HPDE6-E6E7 (cell line): Measurements from ENCODE around the gene PID1.

Source experiments
- DNase-seq: peaks from one replicate; pipeline ENCODE4 v3.0.0; 2011; ENCODE audit warnings: missing footprints; ENCODE audit errors: extremely low spot score

The PID1 gene

DNA sequence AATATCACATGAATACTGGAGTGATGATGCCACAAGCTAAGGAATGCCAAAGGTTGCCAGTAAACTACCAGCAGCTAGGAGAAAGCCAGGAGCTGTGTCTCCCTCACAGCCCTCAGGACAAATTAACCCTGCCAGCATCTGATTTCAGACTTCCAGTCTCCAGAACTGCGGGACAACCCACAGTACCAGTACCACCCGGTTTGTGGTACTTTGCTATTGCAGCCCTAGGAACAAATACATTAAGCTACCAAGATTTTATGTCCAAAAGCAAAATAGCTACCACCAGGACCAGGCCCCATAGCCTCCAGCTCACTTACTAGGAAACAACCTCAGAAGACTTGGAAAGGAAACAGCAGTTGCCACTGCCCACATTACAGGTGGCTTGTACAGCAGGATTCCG, 10.0 kb downstream of the PID1 start:
- DNase-seq, result no peak

DNA sequence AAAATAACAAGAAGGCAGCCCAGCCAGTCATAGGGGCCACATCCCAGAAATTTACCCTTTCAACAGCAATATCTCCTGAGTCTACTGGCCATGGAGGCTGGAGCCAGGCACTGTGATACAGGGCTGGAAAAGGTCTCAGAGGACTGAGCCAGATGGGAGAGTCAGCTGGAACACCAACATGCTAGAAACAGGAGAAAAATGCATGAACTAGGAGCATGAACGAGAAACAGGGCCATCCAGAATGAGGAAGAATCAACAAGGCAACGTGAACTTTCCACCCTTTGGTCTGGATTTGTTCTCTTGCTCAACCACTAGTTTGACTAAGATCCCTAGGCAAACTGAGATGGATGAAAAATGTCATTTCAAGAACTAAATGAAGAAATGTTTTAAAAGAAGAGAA, 13.1 kb downstream of the PID1 start:
- DNase-seq, result no peak

DNA sequence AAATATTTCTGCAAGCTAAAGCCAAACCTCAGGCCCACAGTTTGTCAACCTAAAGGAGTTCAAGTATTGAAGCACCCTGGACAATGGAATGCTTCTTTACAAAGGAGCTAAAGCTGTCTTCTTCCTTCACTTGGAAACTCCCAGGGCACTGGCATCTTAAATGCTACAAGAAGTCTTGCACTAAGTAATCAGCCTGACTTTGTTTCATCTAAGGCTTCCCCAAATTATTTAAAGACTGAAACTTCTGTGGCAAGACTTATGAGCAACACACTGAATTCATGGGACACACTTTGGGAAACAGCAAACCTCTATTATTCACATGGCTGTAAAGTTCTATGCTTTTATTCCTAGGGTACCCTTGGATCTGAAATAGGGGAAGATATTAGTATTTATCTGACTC, 14.7 kb downstream of the PID1 start:
- DNase-seq, result no peak

DNA sequence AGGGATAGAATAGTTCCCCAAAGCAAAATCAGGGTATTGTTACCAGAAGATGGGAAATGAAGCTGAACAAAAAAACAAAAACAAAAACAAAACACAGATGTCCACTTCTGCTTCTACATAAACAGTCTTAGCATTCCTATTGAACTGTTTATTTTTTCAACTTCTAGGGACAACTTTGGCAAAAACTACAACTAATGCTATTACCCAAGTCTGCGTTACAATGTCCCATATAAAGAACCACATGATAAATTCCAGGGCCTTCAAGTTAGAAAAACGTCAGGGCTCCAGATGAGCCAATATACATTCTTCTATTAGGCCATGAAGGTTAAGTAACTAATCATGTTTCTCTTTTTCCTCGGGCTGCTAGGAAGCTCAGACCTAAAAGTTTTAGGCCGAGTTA, 16.9 kb downstream of the PID1 start:
- no peak for DNase-seq

DNA sequence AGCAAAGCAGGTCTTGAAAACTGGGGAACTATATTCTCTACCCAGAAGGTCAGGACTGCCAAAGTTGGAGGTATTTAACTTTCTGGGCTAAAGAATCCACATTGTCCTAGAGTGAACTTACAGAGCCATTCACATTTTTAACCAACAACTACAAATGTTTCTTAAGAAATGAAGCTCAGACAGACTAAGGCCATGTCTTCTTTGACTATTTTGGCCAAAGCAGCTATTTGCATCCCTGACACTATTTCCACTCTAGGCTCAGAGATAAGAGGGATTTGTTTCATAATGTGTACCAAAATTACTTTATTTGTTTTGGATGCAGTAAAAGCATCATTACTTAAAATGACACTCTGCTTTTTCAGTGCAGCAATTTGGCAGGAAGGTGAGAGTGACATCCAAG, 18.1 kb downstream of the PID1 start:
- no peak for DNase-seq

DNA sequence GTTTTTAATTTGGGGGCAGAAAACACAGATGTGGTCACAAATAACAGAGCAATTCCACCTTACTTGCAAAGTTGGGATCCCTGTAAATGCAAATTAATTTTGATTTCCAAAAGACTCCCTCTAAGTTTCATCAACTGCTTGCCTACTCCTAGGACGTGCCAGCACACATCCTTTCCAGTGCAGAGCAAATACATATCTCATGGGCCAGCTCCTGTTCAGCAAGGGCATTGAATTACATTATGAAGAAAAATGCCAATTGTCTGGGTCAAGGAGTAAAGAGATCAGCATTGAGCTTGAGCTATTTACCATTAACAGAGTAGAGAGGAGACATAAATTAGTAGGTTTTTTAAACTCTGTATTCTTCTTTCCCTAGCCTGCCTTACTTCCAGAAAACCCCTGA, 18.8 kb downstream of the PID1 start:
- DNase-seq, result no peak

DNA sequence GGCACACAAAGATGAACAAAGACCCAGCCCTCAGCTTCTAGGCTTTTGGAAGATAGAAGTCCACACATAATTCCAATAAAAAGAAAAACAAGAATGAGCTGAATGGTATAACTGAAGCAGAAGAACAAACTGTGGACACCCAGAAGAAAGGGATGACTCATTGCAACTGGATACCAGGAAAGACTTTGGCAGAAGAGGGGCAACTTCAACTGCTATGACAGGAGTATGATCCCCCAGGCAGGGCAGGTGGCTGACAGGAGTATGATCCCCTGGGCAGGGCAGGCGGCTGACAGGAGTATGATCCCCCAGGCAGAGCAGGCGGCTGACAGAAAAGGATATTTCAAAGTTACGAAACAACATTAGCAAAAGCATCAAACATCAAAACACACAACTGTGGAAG, 21.6 kb downstream of the PID1 start:
- no peak for DNase-seq

DNA sequence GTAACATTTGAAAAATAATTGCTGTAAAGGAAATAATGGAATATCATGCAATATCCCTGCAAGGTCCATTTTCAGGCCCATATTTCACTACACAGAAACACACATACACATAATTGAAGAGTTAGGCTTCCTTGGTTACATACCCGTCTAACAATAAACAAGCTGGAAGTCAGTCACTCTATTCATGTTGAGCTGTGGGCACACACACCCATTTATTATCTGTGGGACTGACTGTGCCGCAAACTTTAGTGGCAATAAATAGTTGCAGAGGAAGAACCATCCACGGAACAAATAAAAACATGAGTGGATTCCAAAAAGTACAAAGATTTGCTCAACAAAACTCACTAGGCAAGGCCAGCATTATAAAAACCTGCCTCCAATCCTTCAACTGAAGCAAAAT, 24.8 kb downstream of the PID1 start:
- no peak for DNase-seq

DNA sequence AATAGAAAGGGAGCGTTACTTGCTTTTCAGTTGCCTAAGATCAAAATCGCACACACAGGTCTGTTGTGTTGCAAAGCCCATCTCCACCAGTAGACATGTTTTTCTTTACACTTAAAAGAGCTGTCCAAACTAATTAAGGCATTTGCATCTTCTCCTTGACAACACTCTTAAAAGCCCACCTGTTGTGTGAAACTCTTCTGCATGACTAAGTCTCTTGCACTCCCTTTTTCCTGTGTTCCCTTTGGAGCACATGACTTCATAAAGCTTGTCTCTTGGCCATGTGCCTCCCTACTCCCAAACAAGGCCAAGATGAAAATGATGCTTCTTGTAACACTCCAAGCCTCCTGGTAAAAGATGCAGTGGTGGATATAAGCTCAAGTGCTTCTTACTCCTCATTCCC, 26.1 kb downstream of the PID1 start:
- DNase-seq, result no peak

DNA sequence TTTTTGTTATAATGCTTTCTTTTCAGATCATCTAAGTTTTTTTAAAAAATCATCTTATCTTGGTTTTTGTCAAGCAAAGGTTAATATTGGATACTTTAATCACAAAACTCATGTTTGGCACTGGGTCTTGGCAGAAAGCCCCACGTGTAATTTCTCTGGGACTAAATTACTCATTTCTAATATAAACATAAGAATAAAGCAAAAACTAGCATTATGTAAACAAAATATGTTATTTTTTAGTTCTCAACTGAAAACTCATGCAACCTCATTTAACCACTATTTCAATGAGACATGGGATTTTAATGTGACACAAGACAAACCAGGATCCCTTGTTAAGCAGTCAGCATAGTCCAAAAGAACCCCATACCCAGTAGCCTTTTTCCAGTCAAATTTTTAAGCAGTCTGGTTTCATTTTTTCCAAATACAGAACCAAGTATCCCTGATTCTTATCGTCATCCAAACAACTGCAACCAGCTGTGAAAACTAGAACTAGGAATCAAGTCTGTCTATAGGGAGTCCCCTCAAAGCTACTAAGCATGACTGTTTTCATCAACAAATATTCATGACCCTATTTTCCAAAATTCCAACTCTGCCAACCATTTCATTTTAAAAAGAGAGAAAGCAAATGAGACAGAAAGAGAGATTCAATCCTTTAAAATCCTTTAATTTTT, 27.1 kb downstream of the PID1 start:
- no peak for DNase-seq

DNA sequence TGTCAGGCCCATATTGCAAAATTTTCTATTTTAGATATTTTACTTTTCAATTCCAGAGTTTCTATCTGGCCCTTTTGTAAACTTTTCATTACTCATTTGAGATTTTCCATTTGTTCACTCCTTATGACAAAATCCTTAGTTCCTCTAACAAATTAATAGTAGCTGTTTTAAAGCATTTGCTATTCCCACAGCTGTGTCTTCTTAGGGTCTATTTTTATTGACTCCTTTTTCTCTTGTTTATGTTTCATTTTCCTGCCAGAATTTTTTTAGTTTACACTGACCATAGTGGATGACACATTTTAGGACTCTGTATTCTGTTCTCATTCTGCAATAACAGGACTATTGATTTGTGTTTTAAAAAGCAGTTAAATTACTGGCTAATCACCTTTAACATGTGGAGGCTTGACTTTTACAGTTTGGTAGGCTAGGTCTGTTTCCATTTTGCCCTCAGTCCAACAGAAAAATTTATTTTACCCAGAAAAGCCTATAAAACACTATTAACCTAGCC, 30.0 kb downstream of the PID1 start:
- no peak for DNase-seq

DNA sequence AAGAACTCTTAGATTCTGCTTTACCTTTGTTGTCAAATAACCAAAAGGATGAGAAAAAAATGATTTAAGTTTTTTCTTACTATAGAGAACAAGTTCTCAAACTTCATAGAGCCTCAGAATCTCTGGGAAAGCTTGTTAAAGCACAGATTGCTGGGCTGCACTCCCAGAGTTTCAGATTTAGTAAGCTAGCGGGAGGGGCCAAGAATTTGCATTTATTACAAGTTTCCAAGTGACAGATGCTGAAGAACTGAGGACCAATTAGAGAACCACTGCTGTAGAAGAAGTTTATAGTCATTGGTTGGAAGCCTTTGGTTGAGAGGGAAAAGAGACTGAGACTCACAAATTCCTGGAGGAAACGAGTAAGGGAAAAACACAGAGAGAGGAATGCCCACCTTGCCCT, 32.1 kb downstream of the PID1 start:
- no peak for DNase-seq

DNA sequence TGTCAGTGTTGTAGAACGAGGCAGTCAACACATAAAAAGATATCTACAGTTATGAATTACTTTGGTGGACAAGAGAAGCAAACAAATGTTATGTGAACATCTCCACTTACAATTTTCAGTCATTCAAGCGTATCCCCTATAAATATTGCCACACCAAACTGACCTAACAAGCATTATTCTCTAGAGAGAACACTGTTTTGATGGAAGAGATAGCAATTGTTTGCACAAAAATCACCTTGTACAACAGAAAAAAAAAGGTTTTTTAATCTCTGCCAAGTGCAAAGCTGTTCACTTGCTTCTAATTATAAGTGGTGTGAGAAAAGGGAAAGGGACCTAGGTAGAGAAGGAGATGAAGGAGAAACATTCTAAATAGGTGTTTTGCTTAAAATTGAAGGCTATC, 33.8 kb downstream of the PID1 start:
- DNase-seq, result no peak

DNA sequence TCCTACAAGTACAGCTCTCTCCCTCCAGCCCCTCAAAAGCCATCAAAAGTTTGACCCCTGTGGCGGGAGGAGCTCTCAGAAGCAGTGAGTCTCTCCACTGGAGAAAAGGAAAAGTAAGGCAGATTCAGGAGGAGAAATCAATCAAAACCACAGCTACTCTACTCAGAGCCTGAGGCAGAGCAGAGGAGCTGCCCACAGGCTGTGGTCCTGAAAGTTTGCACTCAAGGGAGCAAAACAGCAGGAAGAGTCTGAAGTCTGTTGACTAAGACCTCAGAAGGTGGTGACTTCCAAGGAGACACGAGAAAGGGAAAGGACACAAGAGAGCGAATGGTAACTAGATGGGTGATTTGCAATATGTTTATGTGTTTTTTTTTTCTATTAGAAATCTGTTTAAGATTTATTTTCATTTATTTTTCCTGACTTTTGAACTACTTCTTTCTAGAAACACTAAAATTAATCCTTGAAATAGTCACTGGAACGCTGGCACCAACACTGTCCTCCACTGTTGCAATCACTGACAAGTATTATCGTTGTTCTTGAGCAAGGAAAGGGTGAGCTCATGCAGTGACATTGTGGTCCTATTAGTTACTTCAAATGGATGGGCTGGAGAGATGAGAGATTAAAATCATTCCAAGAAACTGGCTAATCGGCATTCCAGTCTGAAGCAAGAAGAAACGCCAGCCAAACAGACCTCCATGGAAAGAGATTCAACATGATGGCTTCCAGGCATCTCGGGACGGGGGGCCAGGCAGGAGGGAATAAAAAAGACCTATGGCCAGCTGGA, 35.8 kb downstream of the PID1 start:
- DNase-seq, result no peak

DNA sequence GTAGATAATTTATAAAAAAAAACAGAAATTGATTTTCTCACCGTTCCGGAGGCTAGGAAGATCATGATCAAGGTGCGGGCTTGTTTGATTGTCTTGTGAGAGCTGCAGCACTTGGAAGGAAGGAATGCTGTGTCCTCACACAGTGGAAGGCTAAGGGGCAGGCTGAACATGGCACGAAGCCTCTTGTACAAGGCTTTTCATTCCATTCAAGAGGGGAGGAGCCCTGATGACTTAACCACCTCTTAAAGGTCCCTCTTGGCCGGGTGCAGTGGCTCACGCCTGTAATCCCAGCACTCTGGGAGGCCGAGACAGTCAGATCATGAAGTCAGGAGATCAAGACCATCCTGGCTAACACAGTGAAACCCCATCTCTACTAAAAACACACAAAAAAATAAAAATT, 39.2 kb downstream of the PID1 start:
- no peak for DNase-seq

DNA sequence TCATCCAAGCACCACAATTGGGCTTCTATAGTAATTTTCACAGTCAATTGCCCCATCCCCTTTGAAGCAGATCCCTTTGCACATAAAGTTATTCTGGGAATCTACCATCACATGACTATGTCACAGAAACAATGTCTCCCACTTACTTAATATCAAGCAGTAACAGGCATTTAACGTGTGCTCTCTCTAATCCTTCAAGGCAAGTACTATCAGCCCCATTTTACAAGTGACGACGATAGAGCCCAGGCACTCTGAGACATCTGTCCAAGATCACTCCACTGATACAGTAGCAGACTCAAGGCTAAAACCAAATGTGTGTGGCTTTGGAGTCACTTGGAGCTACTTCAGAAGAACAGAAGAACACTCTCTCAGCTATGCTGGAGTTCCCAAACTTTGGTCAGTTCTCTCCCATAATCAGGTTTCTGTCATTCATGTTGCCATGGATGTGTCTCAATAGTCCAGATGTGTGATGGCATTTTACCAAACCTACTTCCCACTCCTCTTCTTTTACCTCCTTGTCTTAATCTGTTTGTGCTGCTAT, 39.7 kb downstream of the PID1 start:
- DNase-seq, result no peak

DNA sequence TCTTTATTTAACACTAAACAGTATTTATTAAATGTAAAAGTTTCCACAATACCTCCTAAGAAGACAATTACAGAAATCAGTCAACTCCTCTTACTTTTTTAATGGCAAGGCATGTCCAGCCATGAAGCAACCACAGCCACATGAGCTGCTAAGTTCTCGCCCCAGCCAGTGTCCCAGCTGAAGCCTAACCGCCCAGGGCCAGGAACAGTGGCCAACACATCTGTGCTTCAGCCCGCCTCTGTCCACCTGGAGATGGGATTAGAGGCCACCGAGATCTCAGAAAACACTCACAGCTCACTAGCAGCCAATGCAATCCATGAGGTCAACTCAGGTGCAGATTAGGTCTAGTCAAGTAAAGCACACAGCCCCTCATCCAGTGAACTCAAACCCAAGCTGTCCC, 40.2 kb downstream of the PID1 start:
- no peak for DNase-seq

DNA sequence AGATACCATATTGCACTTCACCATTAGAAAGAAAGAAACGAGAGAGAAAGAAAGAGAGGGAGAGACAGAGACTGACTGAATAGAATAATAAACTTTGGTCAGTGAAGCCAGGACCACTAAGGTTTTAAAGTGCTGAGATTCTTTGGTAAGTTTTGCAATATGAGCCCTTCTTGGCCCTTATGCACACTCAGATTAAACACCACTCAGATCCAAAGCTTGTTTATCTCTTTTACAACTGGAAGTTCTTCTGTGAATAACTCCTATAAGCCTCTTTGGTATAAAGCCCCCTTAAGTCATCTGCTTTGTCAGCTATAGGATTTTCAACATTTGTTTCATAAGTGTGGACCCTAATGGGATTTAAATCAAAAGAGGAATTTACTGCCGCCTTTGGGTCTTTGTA, 40.8 kb downstream of the PID1 start:
- DNase-seq, result no peak

DNA sequence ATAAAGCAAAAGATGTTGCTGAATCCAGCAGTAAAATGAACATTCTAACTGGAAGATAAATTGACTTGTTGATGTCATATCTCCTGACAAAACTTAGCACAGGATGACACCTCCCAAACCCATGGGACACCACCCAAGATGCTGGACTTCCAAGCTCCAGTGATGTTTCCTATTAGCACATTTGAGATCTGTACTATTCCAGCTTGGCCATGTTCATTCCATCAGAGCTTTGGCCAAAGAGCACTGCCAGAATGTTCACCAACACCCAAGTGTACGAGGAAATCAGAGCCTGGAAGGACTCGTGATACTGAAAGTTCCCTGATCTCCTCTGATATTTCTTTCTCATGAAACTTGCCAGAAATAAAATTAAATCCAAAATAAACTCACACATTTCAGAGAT, 44.7 kb downstream of the PID1 start:
- DNase-seq, result no peak

DNA sequence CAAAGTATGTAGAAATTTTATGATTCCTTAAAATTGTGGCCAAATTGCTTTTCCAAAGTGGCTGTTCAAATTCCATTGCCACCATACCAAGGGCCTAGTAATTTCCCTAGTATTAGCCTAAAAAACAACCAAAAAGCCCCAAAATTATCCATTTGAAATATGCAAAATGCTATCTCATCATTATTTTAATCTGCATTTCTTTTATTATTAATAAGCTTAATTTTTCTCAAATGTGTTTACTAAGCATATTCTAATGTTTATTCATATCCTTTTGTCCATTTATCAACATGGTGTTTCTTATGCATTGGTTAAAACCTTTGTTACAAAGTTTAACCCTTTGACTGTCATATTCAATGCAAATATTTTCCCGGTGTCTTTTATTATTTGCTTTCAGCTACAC, 48.0 kb downstream of the PID1 start:
- DNase-seq, result no peak

DNA sequence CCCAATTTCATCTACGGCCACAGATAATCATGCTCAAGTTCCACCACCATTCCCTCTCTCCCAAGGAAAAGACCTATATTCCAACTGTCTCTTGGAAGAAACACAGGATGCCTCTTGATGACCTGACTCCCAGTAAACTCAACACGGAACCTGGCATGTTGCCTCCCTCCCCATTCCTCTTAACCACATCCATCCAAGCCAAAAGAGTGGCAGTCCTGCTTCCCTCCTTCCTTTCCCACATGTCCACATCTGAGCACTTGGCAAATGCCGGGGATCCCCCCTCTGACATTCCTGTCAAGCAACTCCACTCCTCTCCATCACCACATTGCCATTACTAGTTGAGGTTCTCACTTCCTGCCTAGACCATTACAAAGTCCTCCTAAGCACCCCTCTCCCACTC, 49.4 kb downstream of the PID1 start:
- DNase-seq, result no peak

DNA sequence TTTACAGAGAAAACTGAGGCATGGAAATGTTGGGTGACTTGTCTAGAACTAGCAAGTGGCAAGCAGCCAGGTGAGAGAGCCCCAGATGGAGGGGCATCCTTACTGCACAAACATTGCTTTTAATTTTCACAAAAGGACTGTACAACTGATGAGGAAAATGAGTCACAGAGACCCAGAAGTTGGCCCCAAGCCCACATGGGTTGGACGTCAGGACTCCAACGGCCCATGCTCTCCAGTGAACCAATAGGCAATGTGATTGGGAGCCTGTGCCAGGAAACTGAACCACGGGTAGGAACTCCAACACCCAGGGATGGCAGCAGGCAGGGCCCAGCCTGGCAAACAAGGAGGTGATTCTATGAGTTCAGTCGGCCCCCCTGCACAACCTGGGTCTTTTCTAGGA, 50.8 kb downstream of the PID1 start:
- DNase-seq, result no peak

DNA sequence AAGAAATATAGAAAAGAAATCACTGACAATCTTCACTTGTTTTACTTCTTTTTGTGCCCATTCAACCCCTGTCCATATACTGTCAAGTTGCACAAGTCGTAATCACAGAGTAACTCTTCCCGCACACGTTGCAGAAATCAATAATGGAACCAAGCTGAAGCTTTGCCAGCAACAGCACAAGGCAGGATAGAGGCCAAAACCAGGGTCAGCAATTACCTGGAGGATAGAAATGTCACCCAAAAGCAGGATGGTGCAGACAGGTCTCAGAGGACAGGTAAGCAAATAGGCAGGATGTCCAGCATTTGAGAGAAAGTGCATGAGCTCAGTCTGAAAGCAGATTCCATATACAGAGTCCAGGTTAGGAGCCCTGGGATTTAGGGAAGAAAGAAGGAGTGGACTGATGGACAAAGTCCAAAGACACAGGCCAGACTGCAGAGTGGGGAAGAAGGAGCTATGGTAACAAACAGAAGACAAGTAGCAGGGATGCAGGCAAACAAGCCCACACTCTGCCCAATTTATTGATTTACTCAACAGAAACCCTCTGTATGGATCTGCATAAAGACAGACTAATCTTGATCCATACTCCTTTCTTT, 52.7 kb downstream of the PID1 start:
- DNase-seq, result no peak
